ENCODE results near the gene ADARB2. TPM values are rescaled to one million over a fixed set of nuclear protein-coding genes. Genes with fewer than 3 reads are reported as not detected.

The ADARB2 gene
- total RNA-seq, 6 experiments from 2014 or later, result not detected

GRCh38 chr10:1153251-1153763 is 584.0 kb downstream of the ADARB2 start:
- DNase-seq, result no peak
- H3K27me3 Mint-ChIP-seq (ENCODE audit: insufficient read depth), result peaks cover 38% of the 10 kb centered on the region
- no peaks in the 10 kb centered on the region for H3K9me3 Mint-ChIP-seq
- H3K27ac Mint-ChIP-seq, result no peak overlapping the region
- H3K4me1 Mint-ChIP-seq (ENCODE audit: low read depth), result 0 out of 2 replicates have a peak, but pooled peaks cover 6% of the 10 kb centered on the region
- H3K36me3 Mint-ChIP-seq (ENCODE audit: low read depth), result no peaks in the 10 kb centered on the region
- no peak overlapping the region for H3K4me3 Mint-ChIP-seq
- no peak for TF ChIP-seq CTCF (IDR thresholded peaks at IDR 0.05)

- Mint-ChIP-seq H3K9me3 (no peaks in the 10 kb centered on the region), H3K4me3 (no peak overlapping the region), H3K27ac (no peak overlapping the region), H3K36me3 (ENCODE audit: low read depth) (no peaks in the 10 kb centered on the region), H3K4me1 (ENCODE audit: low read depth) (0 out of 2 replicates have a peak, but pooled peaks cover 6% of the 10 kb centered on the region), H3K27me3 (ENCODE audit: insufficient read depth) (peaks cover 34% of the 10 kb centered on the region)
- TF ChIP-seq CTCF (IDR thresholded peaks at IDR 0.05), result no peak
- DNase-seq, result no peak
These were observed 584.7 kb downstream of the ADARB2 start for GRCh38 chr10:1152386-1153250.

GRCh38 chr10:1151076-1152033 is 586.0 kb downstream of the ADARB2 start:
- no peak overlapping the region for H3K27ac Mint-ChIP-seq
- 0 out of 2 replicates have a peak, but pooled peaks cover 6% of the 10 kb centered on the region for H3K4me1 Mint-ChIP-seq (ENCODE audit: low read depth)
- H3K36me3 Mint-ChIP-seq (ENCODE audit: low read depth), result peaks cover 7% of the 10 kb centered on the region; the same call in 1 of the 2 replicates
- no peak for DNase-seq
- H3K9me3 Mint-ChIP-seq, result peaks cover 9% of the 10 kb centered on the region
- no peak for TF ChIP-seq CTCF (IDR thresholded peaks at IDR 0.05)
- peaks cover 29% of the 10 kb centered on the region for H3K27me3 Mint-ChIP-seq (ENCODE audit: insufficient read depth)
- no peak overlapping the region for H3K4me3 Mint-ChIP-seq

- Mint-ChIP-seq H3K9me3 (peaks cover 9% of the 10 kb centered on the region), H3K36me3 (ENCODE audit: low read depth) (peaks cover 7% of the 10 kb centered on the region; the same call in 1 of the 2 replicates), H3K4me3 (no peak overlapping the region), H3K27ac (no peak overlapping the region), H3K27me3 (ENCODE audit: insufficient read depth) (peaks cover 29% of the 10 kb centered on the region), H3K4me1 (ENCODE audit: low read depth) (0 out of 2 replicates have a peak, but pooled peaks cover 6% of the 10 kb centered on the region)
- no peak for TF ChIP-seq CTCF (IDR thresholded peaks at IDR 0.05)
- no peak for DNase-seq
These were observed 586.7 kb downstream of the ADARB2 start for GRCh38 chr10:1150638-1150955.

All from HFFc6 (cell line).